Activated T-cell treated with anti-CD3 and anti-CD28 coated beads for 1 hour (primary cell): ENCODE results near the gene CDH13.

ENCODE experiments used
- DNase-seq: peaks from one replicate; pipeline ENCODE4 v3.0.0-alpha.2; 2020; ENCODE audit warnings: low read depth

The CDH13 gene

DNA sequence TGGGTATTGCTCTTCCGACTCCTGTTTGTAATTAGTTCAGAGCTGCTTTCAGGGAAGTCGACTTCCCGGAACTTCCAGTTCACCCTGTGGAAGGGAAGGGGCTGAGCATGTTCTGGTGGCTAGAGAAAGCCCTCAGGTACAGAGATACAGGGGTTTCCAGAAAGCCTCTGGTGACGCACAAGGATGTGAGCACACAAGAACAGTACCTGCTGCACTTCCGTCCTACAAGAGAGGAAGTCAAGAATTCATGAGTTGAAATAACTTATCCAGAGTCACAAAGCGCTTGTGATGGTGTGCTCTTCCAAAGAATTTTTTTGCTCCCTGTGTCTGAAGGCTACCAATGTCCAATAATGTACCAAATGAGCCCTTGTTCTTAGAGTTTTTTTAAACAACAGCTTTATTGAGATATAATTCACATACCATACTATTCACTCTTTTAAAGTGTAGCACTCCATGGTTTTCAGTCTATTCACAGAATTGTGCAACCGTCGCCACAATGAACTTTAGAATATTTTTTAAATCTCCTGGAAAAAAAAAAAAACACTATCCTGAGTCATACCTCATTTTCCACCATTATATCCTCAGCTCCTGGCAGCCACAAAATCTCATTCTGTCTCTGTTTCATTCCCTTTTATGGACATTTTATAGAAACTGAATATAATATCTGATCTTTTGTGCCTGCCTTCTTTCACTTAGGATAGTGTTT is 327.6 kb downstream of the CDH13 start:
- no peak for DNase-seq

DNA sequence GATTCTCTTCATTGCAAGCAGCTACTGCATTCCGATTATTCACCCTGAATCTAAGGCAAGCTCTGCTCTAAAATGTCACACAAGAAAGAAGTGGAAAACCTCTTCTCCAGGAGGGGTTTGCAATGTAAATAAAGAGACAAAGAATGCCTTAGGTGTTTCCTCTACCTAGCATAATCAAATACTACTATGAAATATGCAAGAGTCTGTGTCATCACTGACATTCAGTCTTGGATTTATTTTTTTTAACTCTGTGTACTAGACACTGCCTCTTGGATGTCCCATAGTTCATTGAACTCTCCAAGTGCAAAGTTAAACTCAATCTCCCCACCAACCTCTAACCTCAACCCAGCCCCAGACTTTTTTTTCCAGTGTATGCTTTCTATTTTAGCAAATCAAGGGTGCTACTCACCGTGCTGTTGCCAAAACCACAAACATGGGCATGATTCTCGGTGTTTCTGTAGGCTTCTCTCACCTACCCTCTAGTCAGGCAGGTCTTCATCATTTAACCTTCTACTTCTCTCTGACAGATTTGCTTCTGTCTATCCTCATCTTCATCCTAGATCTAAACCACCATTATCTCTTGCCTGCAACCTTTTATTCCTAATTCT is 329.1 kb downstream of the CDH13 start:
- DNase-seq: no peak

DNA sequence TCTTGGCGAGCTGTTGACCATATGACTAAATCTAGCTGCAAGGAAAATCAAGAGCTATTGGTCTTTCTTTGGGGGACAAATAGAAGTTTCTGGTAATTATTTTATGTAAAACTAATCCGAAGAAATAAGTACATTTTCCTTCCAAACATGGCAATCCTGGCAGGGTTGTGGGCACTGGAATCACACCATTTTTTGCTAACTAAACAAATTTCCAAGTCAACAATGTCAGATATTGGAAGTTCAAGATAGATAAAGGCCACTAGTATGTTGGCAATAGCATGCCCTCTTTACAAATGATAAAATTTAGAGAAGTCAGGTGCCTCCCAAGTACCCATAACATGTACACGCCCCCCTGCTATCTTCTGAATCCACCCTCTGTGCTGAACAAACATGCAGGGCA is 330.4 kb downstream of the CDH13 start:
- no peak for DNase-seq

DNA sequence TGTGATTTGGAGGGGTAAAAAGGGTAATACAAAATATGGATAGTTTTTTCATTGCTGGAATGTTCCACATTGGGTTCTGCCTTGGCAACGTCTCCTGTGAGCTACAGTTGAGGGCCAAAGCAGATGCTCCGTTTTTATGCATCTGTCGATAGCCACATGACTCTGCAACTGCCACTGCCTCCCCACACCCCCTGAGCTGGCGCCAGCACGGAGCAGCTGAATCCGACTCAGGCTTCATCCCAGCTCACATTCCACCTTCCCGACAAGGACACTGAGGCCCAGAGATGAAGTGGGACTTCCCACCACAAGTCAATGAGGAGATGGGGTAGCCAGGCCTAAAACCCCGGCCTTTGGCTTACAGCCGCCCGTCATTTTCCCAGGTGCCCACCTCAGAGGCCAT is 334.1 kb downstream of the CDH13 start:
- DNase-seq: no peak

DNA sequence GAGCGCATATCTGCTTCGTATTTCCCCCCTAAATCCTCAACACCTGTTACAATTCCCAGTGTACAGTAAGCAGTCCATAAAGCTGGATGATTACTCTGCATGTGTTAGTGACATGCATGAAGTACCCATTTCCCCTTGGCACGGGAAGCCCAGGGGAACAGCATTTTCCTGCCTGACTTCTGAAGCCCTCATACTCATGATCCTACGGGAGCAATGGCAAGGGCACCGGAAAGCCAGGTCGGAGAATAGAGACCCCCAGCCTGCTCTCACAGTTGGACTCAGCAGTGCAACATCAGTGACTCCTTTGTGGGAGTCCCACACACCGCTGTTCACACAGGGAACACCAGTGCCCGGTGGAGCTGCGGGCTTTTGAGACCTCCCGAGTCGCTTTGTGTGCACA is 336.9 kb downstream of the CDH13 start:
- no peak for DNase-seq

DNA sequence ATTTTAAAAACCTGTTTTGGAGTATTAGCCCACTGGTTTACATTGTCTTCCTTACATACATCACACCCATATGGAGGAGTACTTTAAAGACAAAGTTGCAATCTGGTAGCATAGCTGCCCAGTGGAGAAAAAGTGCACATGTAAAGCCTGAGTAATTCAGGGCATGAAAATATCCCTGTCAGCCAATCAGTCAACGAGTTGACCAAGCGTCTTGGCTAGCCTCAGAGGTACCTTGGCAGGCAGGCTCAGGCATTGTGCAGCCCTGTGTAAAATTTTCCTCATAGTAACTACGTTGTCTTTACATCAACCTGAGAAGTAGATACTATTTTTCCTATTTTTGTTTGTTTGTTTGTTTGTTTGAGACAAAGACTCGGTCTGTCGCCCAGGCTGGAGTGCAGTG is 339.0 kb downstream of the CDH13 start:
- DNase-seq: no peak

DNA sequence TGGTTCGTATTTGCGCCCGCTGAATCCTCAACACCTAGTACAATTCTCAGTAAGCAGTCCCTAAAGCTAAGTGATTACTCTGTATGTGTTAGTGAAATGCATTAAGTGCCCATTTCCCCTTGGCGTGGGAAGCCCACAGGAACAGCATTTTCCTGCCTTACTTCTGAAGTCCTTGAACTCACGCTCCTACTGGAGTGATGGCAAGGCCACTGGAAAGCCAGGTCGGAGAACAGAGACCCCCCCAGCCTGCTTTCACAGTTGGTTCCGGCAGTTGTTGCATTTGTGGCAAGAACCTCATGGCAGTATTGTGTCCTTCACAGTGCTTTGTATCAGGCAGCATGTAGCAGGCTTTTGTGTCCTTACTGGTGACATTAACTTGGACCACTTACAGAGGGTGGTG is 340.7 kb downstream of the CDH13 start:
- no peak for DNase-seq

DNA sequence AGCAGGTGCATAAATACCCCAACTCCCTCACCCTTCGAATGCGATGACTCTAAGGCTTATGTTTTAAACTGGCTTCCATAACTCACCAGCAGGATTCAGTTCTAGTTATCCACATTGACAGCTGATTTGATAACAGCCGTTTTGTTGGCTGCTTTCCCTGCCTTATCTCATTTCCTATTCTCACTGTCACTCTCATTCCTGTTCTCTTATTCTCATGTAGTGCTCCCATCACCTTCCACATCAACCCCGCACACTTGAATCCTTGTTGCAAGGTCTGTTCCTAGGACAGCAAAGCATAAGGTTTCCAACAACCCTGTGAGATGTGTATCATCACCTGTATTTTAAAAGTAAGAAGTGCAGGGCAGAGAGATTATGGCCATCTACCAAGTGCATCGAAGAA is 344.4 kb downstream of the CDH13 start:
- no peak for DNase-seq

DNA sequence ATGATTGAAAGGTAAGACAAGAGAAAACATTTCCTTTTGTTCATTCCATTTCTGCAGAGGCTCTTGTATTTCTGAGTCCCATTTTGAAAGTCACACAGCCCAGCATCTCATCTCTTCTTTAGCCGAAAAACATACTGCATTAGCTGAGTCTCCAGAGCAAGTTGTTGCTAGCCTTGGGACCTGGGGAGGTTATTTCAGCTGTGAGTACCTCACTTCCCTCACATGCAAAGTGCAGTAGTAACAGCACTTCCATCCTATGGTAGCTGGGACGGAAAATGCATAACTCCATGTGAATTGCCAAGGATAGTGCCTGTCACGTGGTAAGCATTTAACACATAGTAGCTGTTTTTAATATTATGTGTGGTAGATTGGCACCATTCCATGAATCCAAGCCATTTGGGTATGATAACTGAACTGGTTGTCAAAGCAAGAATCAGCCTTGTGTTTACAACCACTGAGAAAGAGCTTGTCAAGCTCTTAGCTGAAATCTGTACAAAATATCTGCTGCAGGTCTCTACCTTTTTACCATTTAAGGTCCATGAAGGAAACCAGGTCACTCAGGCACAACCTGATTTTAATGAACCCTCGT is 345.7 kb downstream of the CDH13 start:
- DNase-seq: no peak

DNA sequence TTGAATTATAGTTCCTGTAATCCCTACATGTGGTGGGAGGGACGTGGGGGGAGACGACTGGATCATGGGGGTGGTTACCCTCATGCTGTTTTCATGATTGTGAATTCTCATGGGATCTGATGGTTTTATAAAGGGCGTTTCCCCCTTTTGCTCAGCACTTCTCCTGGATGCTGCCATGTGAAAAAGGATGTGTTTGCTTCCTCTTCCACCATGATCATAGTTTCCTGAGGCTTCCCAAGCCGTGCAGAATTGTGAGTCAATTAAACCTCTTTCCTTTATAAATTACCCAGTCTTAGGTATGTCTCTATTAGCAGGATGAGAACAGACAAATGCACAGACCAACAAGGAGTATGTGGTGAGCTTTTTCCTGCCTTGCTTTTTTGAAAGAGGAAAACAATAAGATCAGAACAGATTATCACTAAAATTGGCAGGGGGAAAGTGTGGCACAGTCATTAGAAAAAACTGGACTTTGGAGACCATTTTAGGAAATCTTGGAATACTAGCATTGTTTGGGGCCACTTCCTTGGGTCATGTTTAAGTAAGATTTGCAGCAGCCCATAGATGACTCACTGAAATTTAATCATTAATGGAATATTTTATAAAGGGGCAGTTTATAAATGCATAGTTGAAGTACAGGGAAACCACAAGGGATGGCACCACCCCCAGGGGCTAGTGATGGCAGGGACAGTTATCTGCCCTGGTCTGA is 352.8 kb downstream of the CDH13 start:
- no peak for DNase-seq

DNA sequence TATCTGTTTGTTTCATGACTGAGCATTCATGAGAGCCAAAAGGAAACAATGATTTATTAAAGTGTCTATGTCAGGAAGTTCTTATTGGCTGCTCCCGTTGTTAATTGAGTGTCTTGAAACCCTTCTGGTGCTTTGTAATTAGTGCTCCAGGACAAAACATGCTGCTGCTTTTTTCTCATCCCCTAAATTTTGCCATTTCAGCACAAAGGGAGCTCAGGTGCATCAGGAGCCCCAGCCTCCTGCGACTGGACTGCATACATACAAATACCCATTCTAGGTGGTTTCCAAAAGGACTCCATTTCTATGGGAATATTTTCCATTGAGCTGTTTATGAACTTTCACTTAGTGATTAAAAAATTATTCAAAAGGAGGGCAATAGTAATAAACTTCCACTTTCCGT is 354.0 kb downstream of the CDH13 start:
- DNase-seq: no peak

DNA sequence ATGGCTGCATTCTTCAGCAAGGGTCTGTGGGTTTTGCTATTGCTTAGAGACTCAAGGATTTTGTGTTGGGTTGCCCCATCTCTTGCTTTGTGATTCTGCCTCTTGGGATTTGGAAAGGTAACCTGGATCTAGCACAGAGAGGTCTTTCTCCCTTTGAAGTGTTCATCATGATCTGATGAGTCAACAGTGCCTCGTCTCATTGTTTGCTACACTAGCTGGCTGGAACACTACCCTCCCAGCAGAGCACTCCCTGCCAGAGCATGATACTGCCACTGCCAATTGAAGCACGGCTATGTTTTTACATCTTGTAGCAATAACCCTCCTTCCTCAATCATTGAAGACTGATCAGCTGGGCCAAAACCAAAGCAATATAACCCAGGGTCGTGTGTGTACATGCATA is 361.0 kb downstream of the CDH13 start:
- no peak for DNase-seq

DNA sequence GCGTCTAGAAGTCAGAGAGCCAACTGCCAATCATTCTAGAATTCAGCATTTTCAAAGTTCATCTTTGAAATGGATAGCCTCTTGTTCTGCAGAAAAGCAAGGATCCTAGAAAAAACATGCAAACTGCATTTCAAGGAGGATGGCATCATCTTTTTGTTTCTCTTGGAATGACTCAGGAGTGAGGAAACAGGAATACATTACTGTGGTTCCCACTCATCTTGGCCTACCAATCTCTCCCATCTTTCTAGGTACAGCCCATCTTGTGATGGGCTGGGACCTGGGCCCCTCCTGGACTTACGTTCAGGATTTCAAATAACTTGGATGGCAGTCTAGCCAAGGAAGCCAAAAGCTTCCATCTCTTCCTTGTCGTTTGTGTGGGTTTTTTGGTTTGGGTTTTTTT is 363.4 kb downstream of the CDH13 start:
- no peak for DNase-seq

DNA sequence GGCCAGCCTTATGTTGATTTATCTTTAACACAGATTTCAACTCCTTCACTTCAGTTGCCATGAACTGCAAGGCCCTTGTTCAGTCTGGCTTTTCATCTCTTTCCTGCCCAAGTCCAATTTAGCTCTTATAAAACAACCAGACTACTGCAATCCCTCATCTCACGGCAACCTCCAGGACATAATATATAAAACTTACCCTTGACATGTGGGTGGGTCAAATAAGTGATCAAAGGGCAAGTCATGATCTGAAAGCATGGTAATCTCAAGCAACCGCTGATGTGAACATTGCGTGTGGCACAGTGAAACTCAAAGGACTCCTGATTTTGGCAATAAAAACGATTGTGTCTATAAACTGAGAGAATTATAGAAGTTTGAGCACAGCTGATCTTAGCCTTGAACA is 364.6 kb downstream of the CDH13 start:
- DNase-seq: no peak

DNA sequence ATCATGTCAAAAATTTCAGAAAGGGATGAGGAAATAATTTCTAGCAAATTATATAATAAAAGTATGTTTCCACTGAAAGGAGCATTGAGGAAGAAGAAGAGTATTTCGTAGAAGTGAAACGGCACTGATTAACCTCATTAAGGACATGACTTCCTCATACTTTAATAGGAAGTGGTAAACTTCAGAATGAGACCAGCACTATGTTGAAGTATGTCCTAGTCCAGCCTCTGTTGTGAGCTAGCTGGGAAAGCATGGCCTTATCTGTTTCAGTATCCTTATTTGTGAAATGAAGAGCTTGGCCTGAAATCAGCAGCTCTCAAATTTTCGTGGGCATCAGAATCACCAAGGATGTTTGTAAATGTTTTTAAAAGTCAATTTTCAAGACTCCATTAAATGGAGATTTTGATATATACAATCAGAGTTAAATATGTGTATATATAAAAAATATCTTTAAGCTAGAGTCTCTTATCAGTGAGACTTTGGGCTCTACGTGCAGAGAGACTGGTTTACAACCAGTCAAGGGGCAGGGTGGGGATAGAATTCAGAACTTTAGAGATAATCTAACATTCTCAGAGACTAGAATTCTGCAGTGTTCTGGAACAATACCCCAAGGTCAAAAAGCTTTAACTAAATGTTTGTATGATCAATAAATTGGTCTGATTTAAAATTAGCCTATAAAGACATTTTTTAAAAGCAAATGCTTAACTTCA is 365.4 kb downstream of the CDH13 start:
- DNase-seq: no peak

DNA sequence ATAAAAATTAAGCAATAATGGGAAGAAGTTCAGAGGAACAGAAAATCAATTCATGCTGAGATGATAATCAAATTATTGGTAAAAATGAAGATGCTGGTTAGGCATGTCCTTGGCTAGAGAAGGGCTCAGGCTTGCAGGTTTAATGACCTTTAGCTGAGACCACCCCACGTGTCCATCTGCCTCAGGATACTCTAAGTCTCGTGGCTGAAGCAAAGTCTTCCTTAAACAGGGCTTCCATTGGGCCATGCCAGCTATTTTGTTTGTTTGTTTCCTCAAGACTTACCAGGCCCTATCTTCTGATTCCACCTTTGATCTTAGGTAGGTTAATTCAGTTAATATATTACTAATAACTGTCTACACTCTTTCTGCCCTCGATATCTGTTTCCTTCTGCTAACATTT is 366.0 kb downstream of the CDH13 start:
- DNase-seq: no peak

DNA sequence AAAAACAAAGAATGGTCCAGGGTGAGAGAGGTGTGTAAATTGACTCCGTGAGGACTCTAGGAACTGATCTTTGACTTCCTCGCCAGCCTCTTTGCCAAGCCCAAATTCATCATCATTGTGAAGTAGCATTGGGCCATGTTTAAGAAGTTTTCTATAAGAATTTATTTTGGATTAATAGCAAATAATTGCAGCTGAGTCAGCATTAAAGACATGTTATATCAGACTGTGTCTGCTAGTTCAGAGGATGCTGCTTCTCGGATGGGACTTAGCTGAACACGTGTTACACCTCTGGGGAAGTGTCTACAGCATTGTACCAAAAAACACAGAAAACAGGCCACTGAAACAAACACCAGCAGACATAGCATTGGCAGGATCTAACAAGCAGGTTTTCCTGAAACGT is 366.6 kb downstream of the CDH13 start:
- no peak for DNase-seq

DNA sequence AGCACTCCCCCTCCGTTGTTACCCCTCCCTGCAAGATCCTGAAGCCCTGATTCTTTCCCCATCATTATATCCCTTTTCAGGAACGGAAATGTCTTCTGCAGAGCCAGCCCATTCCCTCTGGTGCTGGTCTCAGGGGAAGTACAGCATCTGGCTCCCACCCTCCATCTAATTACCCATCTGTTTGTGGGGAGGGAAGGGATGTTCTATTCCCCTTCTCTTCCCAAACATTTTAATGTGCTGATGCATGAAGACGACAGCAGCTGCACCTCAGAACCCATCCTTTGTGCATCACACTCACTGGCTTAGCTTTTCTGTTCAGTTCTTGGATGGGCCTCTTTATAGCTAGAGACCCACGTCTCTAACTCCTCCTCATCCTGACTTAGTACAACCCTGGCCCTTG is 367.2 kb downstream of the CDH13 start:
- DNase-seq: no peak

DNA sequence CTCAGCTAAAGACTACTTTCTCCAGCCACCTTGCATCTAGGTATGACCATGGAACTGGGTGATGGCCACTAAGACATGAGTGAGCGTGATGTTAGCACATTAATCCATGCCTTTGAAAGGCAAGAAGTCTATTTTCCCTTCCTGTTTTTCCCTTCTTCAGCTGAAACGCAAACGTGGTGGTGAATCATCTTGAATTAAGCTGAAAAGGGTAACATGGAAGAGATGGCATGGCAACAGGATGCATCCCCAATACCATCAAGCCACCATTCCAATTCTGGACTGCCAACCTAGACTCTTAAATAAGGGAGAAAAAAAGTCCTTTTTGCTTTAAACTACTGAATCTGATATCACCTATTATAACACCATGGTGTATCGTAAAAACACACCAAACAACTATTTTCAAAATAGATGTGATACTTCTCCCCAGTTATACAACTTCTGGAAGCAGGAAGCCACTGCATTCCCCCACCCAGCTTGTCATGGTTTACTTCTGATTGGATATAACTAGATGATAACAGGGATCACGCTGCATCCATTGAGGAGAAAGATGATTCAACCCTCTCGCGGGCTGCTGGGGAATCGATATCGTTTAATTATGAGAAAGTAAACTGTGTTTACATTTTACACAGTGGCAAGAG is 368.6 kb downstream of the CDH13 start:
- DNase-seq: no peak

DNA sequence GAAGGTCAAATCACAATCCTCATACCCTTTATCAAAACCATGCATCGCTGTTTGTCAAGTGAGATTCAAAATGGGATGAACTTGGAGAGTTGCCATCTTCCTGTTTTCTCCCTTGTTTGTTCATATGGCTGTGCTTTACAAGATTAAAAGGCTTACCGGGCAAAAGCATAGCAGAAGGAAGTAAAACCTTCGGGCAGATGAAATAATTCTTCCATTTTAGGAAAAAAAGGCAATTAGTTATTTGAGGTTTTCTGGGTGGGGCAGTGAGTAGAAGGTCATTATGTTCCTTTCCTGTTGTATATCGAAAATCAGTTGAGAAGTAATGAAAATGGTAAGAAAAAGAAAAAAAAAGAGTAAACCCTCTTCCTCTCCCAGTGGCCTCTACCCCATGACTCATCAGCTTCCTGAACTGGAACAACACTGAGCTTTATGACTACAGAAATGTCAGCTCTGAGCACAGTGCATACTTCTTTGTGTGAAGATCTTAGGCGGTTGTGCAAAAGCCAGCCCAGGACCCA is 369.2 kb downstream of the CDH13 start:
- DNase-seq: no peak

DNA sequence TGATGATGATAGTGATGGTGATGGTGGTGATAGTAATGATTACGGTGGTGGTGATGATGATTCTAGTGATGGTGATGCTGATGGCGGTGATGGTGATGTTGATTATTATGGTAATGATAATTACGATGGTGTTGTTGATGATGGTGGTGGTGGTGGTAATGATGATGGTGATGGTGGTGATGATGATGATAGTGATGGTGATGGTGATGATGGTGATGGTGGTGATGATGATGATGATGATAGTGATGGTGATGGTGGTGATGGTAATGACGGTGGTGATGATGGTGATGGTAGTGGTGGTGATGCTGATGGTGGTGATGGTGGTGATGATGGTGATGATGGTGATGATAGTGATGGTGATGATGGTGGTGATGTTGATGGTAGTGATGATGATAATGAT is 370.0 kb downstream of the CDH13 start:
- DNase-seq: no peak

DNA sequence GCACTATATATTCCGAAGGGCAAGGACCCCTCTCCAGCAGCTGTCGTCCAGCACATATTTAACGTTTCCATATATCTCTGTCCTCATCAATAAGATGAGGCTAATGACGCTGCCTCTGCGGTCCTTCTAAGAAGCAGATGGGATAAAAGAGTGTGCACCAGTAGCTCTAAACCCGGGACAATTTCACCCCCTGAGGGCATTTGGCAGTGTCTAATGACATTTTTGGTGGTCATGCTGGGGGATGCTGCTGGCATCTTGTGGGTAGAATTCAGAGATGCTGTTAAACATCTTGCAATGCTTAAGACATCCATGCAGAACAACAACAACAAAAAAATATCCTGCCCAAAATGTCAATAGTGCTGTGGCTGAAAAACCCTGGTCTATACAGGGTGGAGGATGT is 372.9 kb downstream of the CDH13 start:
- DNase-seq: no peak
